K562 (cell line): ENCODE data around the gene MAPK8IP1. TPM values are rescaled to one million over a fixed set of nuclear protein-coding genes. Genes with fewer than 3 reads are reported as not detected.

Experiments used
- ATAC-seq: fragments of 200-7000 bp; cut with Tn5 transposase; 3 replicates; pipeline ENCODE4 v1.9.1; 2020; ENCODE audit warnings: moderate library complexity
- BruUV-seq: library from RNA; stranded (reverse); fragments of 400-500 nt; replicated peaks from 2 replicates; lab custom pipeline; 2021; lab: Mats Ljungman, UMichigan
- CTCF ChIA-PET: fragments of 300-600 bp; formaldehyde crosslinking; extraction: SDS; loops from one replicate; lab custom pipeline; 2021; ENCODE audit warnings: low intra/inter-chr PET ratio; lab: Yijun Ruan, JAX
- POLR2A ChIA-PET: fragments of 300-600, 350-650 bp; sonication (Branson Sonifier 250); formaldehyde crosslinking; extraction: SDS; loops from one replicate; lab custom pipeline; 2021; ENCODE audit warnings: antibody characterized with exemption, inconsistent platforms; lab: Yijun Ruan, JAX
- DNase-seq, 4 experiments: peaks; one replicate each; pipeline versions ENCODE4 v3.0.0 to v3.0.0-alpha.2; 2011 to 2018; ENCODE audit warnings: low spot score in 3 of 4, mixed read lengths in 3 of 4; ENCODE audit errors: extremely low read depth in 1 of 4
- FAIRE-seq: peaks from 2 replicates; lab custom pipeline; 2011; peaks lifted over from hg19 to GRCh38; lab: Jason Lieb, UNC
- H2AFZ ChIP-seq: 2 replicates; pipeline ENCODE4 v1.6.0; 2011; ENCODE audit warnings: low read depth, low read length, control low read depth, inconsistent platforms
- H3K27ac ChIP-seq: fragments of 200-600 bp; 3 replicates; pipeline ENCODE4 v1.8.0; 2011; ENCODE audit warnings: low read depth, mild to moderate bottlenecking, control low read depth, inconsistent platforms, low read length, moderate library complexity, mixed read lengths; ENCODE audit errors: extremely low read depth
- H3K27me3 ChIP-seq, 2 experiments: fragments of 300-600 bp in 1 of 2; 2 replicates in 1 of 2; 3 replicates in 1 of 2; pipeline versions ENCODE4 v1.6.0 to v1.8.0; 2011; ENCODE audit warnings: inconsistent platforms in 2 of 2, low read length in 2 of 2, mild to moderate bottlenecking in 1 of 2, mixed read lengths in 1 of 2, moderate library complexity in 1 of 2; ENCODE audit not compliant: control insufficient read depth in 2 of 2, insufficient read depth in 2 of 2
- H3K36me3 ChIP-seq: fragments of 300-600 bp; 3 replicates; pipeline ENCODE4 v1.8.0; 2011; ENCODE audit warnings: mild to moderate bottlenecking, low read length, inconsistent platforms; ENCODE audit not compliant: control insufficient read depth, insufficient read depth
- H3K4me1 ChIP-seq, 2 experiments: fragments of 200-600 bp in 1 of 2; replicated peaks in 1 of 2; 2 replicates in 1 of 2; 3 replicates in 1 of 2; pipeline versions ENCODE4 v1.5.1 to v1.8.0; 2011; ENCODE audit warnings: inconsistent platforms in 2 of 2, low read length in 2 of 2, mild to moderate bottlenecking in 1 of 2, mixed read lengths in 1 of 2, moderate library complexity in 1 of 2; ENCODE audit not compliant: control insufficient read depth in 2 of 2, insufficient read depth in 2 of 2
- H3K4me2 ChIP-seq: 2 replicates; pipeline ENCODE4 v1.6.1; 2011; ENCODE audit warnings: low read length, control low read depth, inconsistent platforms, mixed read lengths; ENCODE audit not compliant: insufficient read depth
- H3K4me3 ChIP-seq: fragments of 200-600 bp; sonication (generic), shearing (Covaris generic); 2 replicates; pipeline ENCODE4 v1.5.1; 2016; ENCODE audit warnings: control low read depth, inconsistent platforms
- H3K79me2 ChIP-seq: fragments of 200-600 bp; 3 replicates; pipeline ENCODE4 v1.8.0; 2011; ENCODE audit warnings: low read length, inconsistent platforms; ENCODE audit not compliant: control insufficient read depth, insufficient read depth
- H3K9ac ChIP-seq, 2 experiments: 2 replicates each; pipeline versions ENCODE4 v1.6.0 to v1.6.1; 2011; ENCODE audit warnings: low read depth in 2 of 2, low read length in 2 of 2, control low read depth in 1 of 2, inconsistent platforms in 1 of 2, mild to moderate bottlenecking in 1 of 2, mixed read lengths in 1 of 2; ENCODE audit not compliant: insufficient read depth in 1 of 2
- H3K9me1 ChIP-seq: one replicate; pipeline ENCODE4 v1.6.0; 2011; ENCODE audit warnings: inconsistent platforms, mild to moderate bottlenecking, low read length, moderate library complexity; ENCODE audit not compliant: control insufficient read depth, insufficient read depth
- H3K9me3 ChIP-seq: replicated peaks from 2 replicates; pipeline ENCODE4 v1.5.1; 2011; ENCODE audit warnings: low read depth, low read length, inconsistent platforms; ENCODE audit not compliant: control insufficient read depth, insufficient read depth
- H4K20me1 ChIP-seq: replicated peaks from 2 replicates; pipeline ENCODE4 v1.6.1; 2011; ENCODE audit warnings: low read length, inconsistent platforms, mixed read lengths; ENCODE audit not compliant: control insufficient read depth, insufficient read depth
- CHD1 ChIP-seq: fragments of 200-600 bp; sonication (generic); IDR thresholded peaks from one replicate; pipeline ENCODE4 v1.6.1; 2012; ENCODE audit warnings: mild to moderate bottlenecking, moderate library complexity, low read length, inconsistent platforms
- FOXA3 ChIP-seq, 2 experiments: fragments of 450-650 bp in 1 of 2; sonication (generic) in 1 of 2; formaldehyde crosslinking; IDR thresholded peaks in 1 of 2; conservative IDR thresholded peaks in 1 of 2; 2 replicates each; pipeline versions ENCODE4 v1.4.0 to v1.8.0; 2020 to 2022; ENCODE audit warnings: mild to moderate bottlenecking in 2 of 2, missing genetic modification reagents in 1 of 2
- GABPB1 ChIP-seq: sonication (generic); formaldehyde crosslinking; IDR thresholded peaks from 2 replicates; pipeline ENCODE4 v1.8.0; 2022; ENCODE audit warnings: mild to moderate bottlenecking, missing genetic modification reagents
- HDGF ChIP-seq: fragments of 450-650 bp; IDR thresholded peaks from 2 replicates; pipeline ENCODE4 v1.6.1; 2016
- HEY1 ChIP-seq: fragments of 250-450 bp; sonication (Bioruptor Pico); IDR thresholded peaks from 2 replicates; pipeline ENCODE4 v1.5.0; 2020; ENCODE audit warnings: mild to moderate bottlenecking, moderate library complexity, borderline replicate concordance
- MCM7 ChIP-seq, 2 experiments: fragments of 450-650 bp; IDR thresholded peaks; 2 replicates each; pipeline ENCODE4 v1.6.1; 2016 to 2018
- SMC3 ChIP-seq: conservative IDR thresholded peaks from 2 replicates; pipeline ENCODE4 v1.6.1; 2011; ENCODE audit warnings: low read depth, low read length, improper control_type of control experiment; ENCODE audit not compliant: insufficient read depth
- SREBF1 ChIP-seq: fragments of 150-350 bp; IDR thresholded peaks from 2 replicates; pipeline ENCODE4 v1.6.1; 2014; ENCODE audit warnings: antibody characterized with exemption, low read depth, low read length, borderline replicate concordance
- ZNF311 ChIP-seq: fragments of 250-450 bp; sonication (Bioruptor Pico); IDR thresholded peaks from 2 replicates; pipeline ENCODE4 v1.4.0; 2020; ENCODE audit warnings: mild to moderate bottlenecking, moderate library complexity
- WGBS: fragments of 100-300 bp; shearing (Covaris generic); methylation state at CpG from one replicate; pipeline ENCODE4 v1.1.6; 2016; ENCODE audit warnings: low coverage, mixed read lengths; ENCODE audit not compliant: insufficient coverage; ENCODE audit errors: missing lambda C conversion rate; 5-methylcytosine and 5-hydroxymethylcytosine counted together
- in situ Hi-C: fragments of 300-500 bp; cut with MboI; formaldehyde crosslinking; loops from 4 replicates; pipeline ENCODE4 v1.15.0; 2018; ENCODE audit warnings: inconsistent platforms, mixed read lengths
- intact Hi-C: fragments of 100-400 bp; cut with micrococcal nuclease; formaldehyde crosslinking; loops from 2 replicates; pipeline ENCODE4 v1.14.2; 2022
- polyA plus RNA-seq, 8 experiments: library from polyadenylated mRNA; depleted of rRNA in 4 of 8; stranded (reverse) in 5 of 8; unstranded in 3 of 8; fragments of >200 nt; fragmentation: Nextera tagmentation in 2 of 8; fragmentation: Illumina TruSeq in 1 of 8; extraction: Ambion mirVana in 2 of 8; extraction: Trizol in 1 of 8; gene quantifications; 2 replicates each; pipeline versions ENCODE4 v1.2.1 to v1.2.3, GENCODE V29; 2011 to 2014; ENCODE audit warnings: inconsistent platforms in 1 of 8, missing spikeins in 1 of 8
- total RNA-seq, 7 experiments: library from RNA; depleted of rRNA in 6 of 7; stranded (reverse); fragments of >200 nt in 6 of 7; fragmentation: Illumina TruSeq in 2 of 7; extraction: Trizol in 2 of 7; gene quantifications; 2 replicates each; pipeline versions ENCODE4 v1.2.1 to v1.2.3, GENCODE V29; 2011 to 2021; ENCODE audit warnings: low replicate concordance in 1 of 7
- TF ChIP-seq, protein P1 (sequence below): IDR thresholded peaks from 3 replicates; pipeline ENCODE4 v1.6.1; 2011; ENCODE audit warnings: borderline replicate concordance, mild to moderate bottlenecking; ENCODE audit not compliant: insufficient read length, insufficient read depth
- TF ChIP-seq, protein P2 (sequence below), 2 experiments: fragments of 450-650 bp in 1 of 2; IDR thresholded peaks; 2 replicates each; pipeline ENCODE4 v1.6.1; 2011 to 2017; ENCODE audit warnings: low read depth in 2 of 2, antibody characterized with exemption in 1 of 2, borderline replicate concordance in 1 of 2, low read length in 1 of 2, mild to moderate bottlenecking in 1 of 2, mixed read lengths in 1 of 2; ENCODE audit not compliant: control insufficient read depth in 1 of 2

MAPK8IP1 gene
- total and polyA plus RNA-seq, 9 of the 15 experiments (the other 6 are each of a cell fraction or from before 2014, with no cell fraction given): 0.13 to 6.9 (median 2.5) TPM

DNA sequence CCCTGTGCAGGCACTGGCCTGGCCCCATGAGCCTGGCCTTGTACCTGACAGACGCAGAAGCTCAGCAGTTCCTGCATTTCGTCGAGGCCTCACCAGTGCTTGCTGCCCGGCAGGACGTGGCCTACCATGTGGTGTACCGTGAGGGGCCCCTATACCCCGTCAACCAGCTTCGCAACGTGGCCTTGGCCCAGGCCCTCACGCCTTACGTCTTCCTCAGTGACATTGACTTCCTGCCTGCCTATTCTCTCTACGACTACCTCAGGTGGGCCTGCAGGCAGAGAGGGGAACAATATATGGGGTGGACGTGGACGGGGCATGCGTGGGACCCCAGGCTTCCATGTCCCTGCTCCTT is 41.9 kb downstream of the MAPK8IP1 start:
- Histone ChIP-seq H3K9me1 (no peaks in the 10 kb centered on the region), H3K9me3 (no peaks in the 10 kb centered on the region), H3K27me3 (no peaks in the 10 kb centered on the region), H3K4me3 (no peak overlapping the region), H3K4me2 (no peak overlapping the region), H3K9ac (peak overlapping the region in 1 of 2 experiments; percentile 71; a peak in 2 of 4 replicates), H3K79me2 (peaks cover 4% of the 10 kb centered on the region; the same call in 2 of the 3 replicates), H4K20me1 (no peaks in the 10 kb centered on the region; the same call in none of the 2 replicates), H3K4me1 (peaks cover 10 to 62% of the 10 kb centered on the region in 2 experiments; a peak in 4 of 5 replicates), H2AFZ (no peak overlapping the region), H3K27ac (no peak overlapping the region), H3K36me3 (peaks cover 13% of the 10 kb centered on the region; the same call in 1 of the 3 replicates)
- FAIRE-seq: no peak
- POLR2A ChIA-PET: interaction anchor here (0.7 to 1.8 kb wide), 6 partner anchors 9 to 316 kb away, joined by 3 to 6 read pairs (median 4); no protein-coding TSS in a partner anchor
- intact Hi-C loops (no loop called here), in situ Hi-C loops (no loop called here)
- TF ChIP-seq, protein P1, sequence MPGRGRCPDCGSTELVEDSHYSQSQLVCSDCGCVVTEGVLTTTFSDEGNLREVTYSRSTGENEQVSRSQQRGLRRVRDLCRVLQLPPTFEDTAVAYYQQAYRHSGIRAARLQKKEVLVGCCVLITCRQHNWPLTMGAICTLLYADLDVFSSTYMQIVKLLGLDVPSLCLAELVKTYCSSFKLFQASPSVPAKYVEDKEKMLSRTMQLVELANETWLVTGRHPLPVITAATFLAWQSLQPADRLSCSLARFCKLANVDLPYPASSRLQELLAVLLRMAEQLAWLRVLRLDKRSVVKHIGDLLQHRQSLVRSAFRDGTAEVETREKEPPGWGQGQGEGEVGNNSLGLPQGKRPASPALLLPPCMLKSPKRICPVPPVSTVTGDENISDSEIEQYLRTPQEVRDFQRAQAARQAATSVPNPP: no peak
- TF ChIP-seq FOXA3 (CRISPR knock-in tag; conservative IDR thresholded peaks at IDR 0.05 in 1 of 2, IDR thresholded peaks at IDR 0.05 in 1 of 2) (no peak), SMC3 (no peak), ZNF311 (no peak), SREBF1 (no peak), HEY1 (CRISPR knock-in tag) (no peak), GABPB1 (CRISPR knock-in tag) (no peak), CHD1 (no peak), HDGF (no peak), MCM7 (IDR thresholded peaks at IDR 0.05) (no peak)
- TF ChIP-seq, protein P2, sequence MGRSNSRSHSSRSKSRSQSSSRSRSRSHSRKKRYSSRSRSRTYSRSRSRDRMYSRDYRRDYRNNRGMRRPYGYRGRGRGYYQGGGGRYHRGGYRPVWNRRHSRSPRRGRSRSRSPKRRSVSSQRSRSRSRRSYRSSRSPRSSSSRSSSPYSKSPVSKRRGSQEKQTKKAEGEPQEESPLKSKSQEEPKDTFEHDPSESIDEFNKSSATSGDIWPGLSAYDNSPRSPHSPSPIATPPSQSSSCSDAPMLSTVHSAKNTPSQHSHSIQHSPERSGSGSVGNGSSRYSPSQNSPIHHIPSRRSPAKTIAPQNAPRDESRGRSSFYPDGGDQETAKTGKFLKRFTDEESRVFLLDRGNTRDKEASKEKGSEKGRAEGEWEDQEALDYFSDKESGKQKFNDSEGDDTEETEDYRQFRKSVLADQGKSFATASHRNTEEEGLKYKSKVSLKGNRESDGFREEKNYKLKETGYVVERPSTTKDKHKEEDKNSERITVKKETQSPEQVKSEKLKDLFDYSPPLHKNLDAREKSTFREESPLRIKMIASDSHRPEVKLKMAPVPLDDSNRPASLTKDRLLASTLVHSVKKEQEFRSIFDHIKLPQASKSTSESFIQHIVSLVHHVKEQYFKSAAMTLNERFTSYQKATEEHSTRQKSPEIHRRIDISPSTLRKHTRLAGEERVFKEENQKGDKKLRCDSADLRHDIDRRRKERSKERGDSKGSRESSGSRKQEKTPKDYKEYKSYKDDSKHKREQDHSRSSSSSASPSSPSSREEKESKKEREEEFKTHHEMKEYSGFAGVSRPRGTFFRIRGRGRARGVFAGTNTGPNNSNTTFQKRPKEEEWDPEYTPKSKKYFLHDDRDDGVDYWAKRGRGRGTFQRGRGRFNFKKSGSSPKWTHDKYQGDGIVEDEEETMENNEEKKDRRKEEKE (IDR thresholded peaks at IDR 0.05; ENCODE audit: borderline replicate concordance in 1 of 2, control insufficient read depth in 1 of 2, low read depth in 2 of 2, low read length in 1 of 2): no peak
- no peak for ATAC-seq
- WGBS: 75% methylated on average over 15 of the region's 15 CpGs
- no peak for DNase-seq
- BruUV-seq: no TSS peak
- CTCF ChIA-PET: no interaction called here
